ENCODE results near the gene COA7. TPM values are rescaled to one million over a fixed set of nuclear protein-coding genes. Genes with fewer than 3 reads are reported as not detected.
"Not testable (repeated sequence)": the region's sequence is repeated elsewhere in the genome, so short reads cannot be mapped to it uniquely, and the experiment has no call there.

The COA7 gene
- total RNA-seq, 4 donors from 2014 or later = 4.1 to 18.8 (median 11.2) TPM

GRCh38 chr1:52706136-52706670 lies 8.1 kb upstream of the COA7 start:
- DNase-seq = no peak
- Histone ChIP-seq H3K27me3 (no peaks in the 10 kb centered on the region), H3K4me3 (no peak overlapping the region), H3K9me3 (no peaks in the 10 kb centered on the region), H3K27ac (no peak overlapping the region), H3K4me1 (no peaks in the 10 kb centered on the region), H3K36me3 (no peaks in the 10 kb centered on the region)
- intact Hi-C loops (cut with DNase I; ENCODE audit: low total_unique reads) = no loop called here
- TF ChIP-seq CTCF (IDR thresholded peaks at IDR 0.05) = no peak
- no peak for TF ChIP-seq POLR2A (IDR thresholded peaks at IDR 0.05)

- no peaks in the 10 kb centered on the region for H3K36me3 ChIP-seq
- peak overlapping the region; percentile 45 to 52 for H3K4me3 ChIP-seq
- intact Hi-C loops (cut with DNase I; ENCODE audit: low total_unique reads) = no loop called here
- peak in 1 of 4 experiments; percentile 23 for TF ChIP-seq CTCF (IDR thresholded peaks at IDR 0.05)
- TF ChIP-seq POLR2A (IDR thresholded peaks at IDR 0.05) = peak; percentile 27 to 39
- no peaks in the 10 kb centered on the region for H3K9me3 ChIP-seq
- peak overlapping the region; percentile 82 to 84 for H3K27ac ChIP-seq
- H3K27me3 ChIP-seq = no peaks in the 10 kb centered on the region
- H3K4me1 ChIP-seq = peaks cover 0 to 3% of the 10 kb centered on the region in 2 donors
- peak; percentile 85 to 91 for DNase-seq
Measured at GRCh38 chr1:52702886-52703787, 5.0 kb upstream of the COA7 start.

- peaks cover 0 to 3% of the 10 kb centered on the region in 2 donors for H3K4me1 ChIP-seq
Measured at GRCh38 chr1:52695627-52696026, 2.5 kb downstream of the COA7 start.

GRCh38 chr1:52693843-52694242 lies 4.3 kb downstream of the COA7 start:
- TF ChIP-seq CTCF (IDR thresholded peaks at IDR 0.05) = no peak
- TF ChIP-seq POLR2A (IDR thresholded peaks at IDR 0.05) = no peak
- intact Hi-C loops (cut with DNase I; ENCODE audit: low total_unique reads) = no loop called here
- no peak for DNase-seq
- H3K4me3 ChIP-seq = no peak overlapping the region
- H3K27me3 ChIP-seq = no peaks in the 10 kb centered on the region
- peaks cover 0 to 3% of the 10 kb centered on the region in 2 donors for H3K4me1 ChIP-seq
- no peaks in the 10 kb centered on the region for H3K36me3 ChIP-seq
- no peaks in the 10 kb centered on the region for H3K9me3 ChIP-seq
- H3K27ac ChIP-seq = no peak overlapping the region

More at GRCh38 chr1:52695627-52696026, 2.5 kb downstream of the COA7 start:
- DNase-seq = no peak
- H3K9me3 ChIP-seq = no peaks in the 10 kb centered on the region
- TF ChIP-seq POLR2A (IDR thresholded peaks at IDR 0.05) (no peak), CTCF (IDR thresholded peaks at IDR 0.05) (no peak)
- no peaks in the 10 kb centered on the region for H3K36me3 ChIP-seq
- H3K4me3 ChIP-seq = no peak overlapping the region
- H3K27ac ChIP-seq = no peak overlapping the region
- H3K27me3 ChIP-seq = no peaks in the 10 kb centered on the region
- intact Hi-C loops (cut with DNase I; ENCODE audit: low total_unique reads) = no loop called here

GRCh38 chr1:52693351-52693750 lies 4.8 kb downstream of the COA7 start:
- H3K27ac ChIP-seq; H3K27me3 ChIP-seq; intact Hi-C loops (cut with DNase I; ENCODE audit: low total_unique reads); DNase-seq; H3K4me1 ChIP-seq; H3K36me3 ChIP-seq; H3K4me3 ChIP-seq; H3K9me3 ChIP-seq: not testable (repeated sequence)
